Suppressor macrophage treated with lipopolysaccharide for 1 hour (primary cell): Measurements from ENCODE around the gene OPN1MW.
"Not testable (repeated sequence)": the region's sequence is repeated elsewhere in the genome, so short reads cannot be mapped to it uniquely, and the experiment has no call there.

Experiments
- DNase-seq, 3 donors: peaks; one replicate each; pipeline ENCODE4 v3.0.0-alpha.2; 2020 to 2022

The OPN1MW gene

DNA sequence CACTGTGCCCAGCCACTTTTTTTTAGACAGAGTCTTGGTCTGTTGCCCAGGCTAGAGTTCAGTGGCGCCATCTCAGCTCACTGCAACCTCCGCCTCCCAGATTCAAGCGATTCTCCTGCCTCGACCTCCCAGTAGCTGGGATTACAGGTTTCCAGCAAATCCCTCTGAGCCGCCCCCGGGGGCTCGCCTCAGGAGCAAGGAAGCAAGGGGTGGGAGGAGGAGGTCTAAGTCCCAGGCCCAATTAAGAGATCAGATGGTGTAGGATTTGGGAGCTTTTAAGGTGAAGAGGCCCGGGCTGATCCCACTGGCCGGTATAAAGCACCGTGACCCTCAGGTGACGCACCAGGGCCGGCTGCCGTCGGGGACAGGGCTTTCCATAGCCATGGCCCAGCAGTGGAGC is at the start of gene OPN1MW:
TSS of gene OPN1MW (plus strand) at position 301 of the 400 bp plus-strand sequence. CDS start at position 383, 82 bp downstream.
- DNase-seq = not testable (repeated sequence)

DNA sequence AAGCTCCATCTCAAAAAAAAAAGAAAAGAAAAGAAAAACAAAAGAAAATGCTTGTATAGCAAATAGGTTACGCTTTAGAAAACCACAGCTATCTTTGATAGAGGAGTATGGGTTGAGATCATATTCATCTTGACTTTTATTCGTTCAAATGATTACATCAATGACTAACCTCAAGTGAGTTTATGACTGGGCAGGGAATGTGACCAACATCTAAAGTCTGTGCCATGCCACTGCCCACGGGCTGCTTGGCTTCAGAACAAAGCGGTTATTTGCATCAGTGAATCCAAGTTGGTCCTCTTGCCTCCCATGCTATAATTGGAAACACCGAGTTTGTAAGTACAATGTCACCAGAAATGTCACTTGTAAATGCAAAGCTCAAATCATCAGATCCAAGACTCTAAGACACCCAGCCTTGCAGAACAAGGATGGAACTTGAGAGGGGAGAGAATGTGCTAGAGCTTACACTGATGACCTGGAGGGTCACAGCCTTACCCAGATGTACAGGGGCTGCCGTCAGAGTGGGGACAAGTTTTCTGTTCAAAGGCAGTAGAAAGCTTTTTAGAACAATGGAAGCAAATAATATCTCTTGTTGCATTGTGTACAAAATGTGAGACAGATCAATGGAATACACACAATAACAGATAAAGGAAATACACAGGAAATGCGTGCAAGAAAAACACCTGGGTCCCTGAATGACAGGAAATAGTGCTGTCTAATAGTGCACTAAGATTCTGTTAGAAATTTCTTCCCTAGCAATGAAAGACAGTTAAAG is 46.8 kb upstream of the OPN1MW start:
- DNase-seq = peak; percentile 15 to 36 (median 21)

DNA sequence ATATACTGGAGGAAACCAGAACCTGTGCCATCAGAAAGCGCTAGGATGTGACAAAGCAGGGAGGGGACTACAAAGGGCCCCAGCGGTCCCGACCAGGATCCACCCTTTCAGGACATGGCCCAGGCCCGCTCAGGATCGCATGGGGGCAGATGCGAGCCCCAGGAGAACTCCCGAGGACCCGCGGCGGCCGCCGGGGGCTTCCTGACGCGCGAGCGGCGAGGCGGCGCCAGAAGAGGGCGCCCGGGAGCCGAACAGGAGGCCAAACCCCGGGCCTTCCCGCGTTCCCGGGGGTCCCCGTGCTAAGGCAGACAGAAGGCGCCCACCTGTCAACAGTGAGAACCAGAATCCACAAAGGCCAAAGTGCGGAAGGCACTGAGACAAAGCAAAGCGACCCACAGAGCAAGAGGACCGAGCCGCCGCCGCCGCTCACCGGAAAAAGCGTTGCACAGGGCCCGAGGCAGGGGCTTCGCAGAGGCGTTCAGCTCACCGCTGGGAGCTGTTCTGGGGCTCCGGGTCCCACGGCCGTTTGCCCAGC is 45.7 kb upstream of the OPN1MW start:
- peak; percentile 68 to 88 (median 75) for DNase-seq

DNA sequence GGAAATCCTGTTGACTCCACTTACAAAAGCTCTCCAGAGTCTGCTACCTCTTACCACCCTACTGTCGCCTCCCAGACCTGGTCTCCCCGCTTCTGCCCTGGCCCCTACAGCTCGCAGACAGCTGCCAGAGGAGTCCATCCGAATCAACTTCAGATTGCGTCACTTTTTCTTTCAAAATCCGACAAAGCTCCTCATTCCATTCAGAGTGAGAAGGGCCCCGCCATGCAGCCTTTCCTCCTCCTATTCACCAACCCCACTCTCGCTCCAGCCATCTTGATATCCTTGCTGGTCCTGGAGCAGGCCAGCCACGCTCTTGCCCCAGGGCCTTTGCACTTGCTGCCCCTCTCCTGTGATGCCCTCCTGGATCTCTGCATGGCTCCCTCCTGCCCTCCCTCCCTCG is 43.5 kb upstream of the OPN1MW start:
- DNase-seq = no peak

DNA sequence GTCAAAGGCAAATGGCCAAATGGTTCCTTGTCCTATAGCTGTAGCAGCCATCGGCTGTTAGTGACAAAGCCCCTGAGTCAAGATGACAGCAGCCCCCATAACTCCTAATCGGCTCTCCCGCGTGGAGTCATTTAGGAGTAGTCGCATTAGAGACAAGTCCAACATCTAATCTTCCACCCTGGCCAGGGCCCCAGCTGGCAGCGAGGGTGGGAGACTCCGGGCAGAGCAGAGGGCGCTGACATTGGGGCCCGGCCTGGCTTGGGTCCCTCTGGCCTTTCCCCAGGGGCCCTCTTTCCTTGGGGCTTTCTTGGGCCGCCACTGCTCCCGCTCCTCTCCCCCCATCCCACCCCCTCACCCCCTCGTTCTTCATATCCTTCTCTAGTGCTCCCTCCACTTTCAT is 42.2 kb upstream of the OPN1MW start:
- DNase-seq = no peak

DNA sequence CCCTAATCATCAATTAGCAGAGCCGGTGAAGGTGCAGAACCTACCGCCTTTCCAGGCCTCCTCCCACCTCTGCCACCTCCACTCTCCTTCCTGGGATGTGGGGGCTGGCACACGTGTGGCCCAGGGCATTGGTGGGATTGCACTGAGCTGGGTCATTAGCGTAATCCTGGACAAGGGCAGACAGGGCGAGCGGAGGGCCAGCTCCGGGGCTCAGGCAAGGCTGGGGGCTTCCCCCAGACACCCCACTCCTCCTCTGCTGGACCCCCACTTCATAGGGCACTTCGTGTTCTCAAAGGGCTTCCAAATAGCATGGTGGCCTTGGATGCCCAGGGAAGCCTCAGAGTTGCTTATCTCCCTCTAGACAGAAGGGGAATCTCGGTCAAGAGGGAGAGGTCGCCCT is 41.7 kb upstream of the OPN1MW start:
- DNase-seq = no peak

DNA sequence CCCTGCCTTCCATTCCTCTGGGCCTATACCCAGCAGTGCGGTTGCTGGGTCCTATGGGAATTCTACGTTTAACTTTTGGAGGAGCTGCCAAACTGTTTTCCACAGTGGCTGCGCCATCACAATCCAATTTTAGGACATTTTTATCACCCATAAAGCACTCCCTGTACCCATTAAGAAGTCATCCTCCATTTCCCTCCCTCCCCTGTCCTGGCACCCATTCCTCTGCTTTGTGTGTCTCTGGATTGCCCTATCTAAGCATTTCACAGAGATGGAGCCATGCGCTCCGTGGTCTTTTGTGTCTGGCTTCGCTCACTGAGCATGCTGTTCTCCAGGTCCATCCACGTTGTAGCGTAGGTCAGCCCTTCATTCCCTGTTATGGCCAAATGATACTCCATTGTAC is 40.0 kb upstream of the OPN1MW start:
- DNase-seq = no peak

DNA sequence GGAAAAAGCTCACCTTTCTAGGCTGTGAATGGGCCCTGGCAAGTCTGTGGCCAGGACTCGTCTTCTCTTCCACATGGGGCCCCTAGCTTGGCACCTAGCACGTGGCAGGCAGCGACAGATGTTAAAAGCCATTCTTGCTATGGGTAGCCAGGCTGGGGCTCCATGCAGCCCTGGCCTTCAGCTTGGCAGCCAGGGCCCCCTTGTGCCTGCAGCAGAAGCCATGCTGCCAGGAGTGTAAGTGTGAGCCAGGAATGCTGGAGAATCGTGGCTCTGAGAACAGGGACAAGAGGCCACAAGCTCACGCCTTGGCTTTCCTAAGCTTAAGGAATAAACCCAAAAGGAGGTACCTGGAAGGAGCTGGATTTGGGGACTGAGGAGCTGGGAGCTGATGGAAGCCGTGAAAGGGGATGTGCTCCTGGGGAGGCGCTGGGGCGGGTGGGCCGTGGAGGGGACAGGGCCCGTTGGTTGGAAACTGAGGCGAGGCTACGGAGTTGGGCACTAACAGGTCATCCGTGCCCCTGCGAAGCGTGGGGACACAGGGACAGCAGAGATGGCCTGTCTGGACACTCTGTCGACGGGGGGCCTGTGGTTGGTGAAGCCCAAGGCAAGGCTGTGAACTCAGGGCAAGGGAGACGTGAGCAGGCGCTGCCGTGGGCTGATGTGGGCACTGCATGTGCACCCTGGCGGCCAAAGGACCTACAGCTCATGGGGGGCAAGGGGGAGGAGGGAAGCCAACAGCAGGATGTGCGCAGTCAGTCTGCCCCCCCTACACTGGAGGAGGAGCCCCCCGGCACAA is 39.2 kb upstream of the OPN1MW start:
- DNase-seq = no peak

DNA sequence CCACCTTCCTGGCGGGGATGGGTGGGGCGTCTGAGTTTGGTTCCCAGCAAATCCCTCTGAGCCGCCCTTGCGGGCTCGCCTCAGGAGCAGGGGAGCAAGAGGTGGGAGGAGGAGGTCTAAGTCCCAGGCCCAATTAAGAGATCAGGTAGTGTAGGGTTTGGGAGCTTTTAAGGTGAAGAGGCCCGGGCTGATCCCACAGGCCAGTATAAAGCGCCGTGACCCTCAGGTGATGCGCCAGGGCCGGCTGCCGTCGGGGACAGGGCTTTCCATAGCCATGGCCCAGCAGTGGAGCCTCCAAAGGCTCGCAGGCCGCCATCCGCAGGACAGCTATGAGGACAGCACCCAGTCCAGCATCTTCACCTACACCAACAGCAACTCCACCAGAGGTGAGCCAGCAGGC is 38.4 kb upstream of the OPN1MW start, which contains the start of gene OPN1LW:
TSS of gene OPN1LW (plus strand) at position 234 of the 400 bp plus-strand sequence. CDS start at position 275, 41 bp downstream.
- not testable (repeated sequence) for DNase-seq

DNA sequence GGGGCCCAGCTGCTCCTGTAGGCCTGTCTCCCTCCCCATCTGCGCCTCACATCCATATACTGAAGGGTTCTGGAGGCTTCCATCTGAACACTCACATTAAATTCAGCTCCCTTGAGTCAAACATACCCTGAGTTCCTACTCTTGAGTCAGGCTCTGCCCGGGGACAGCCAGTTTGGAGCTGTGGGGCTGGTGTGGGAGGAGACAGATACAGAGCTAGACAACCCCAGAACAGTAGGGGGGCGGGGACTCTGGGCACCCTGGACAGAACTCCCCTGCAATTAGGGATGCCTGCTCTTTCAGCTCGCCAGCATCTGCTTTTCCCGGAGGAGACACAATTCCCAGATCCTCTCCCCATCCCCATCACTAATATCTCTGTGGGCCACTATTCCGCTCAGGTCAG is 31.4 kb upstream of the OPN1MW start:
- DNase-seq = not testable (repeated sequence)

DNA sequence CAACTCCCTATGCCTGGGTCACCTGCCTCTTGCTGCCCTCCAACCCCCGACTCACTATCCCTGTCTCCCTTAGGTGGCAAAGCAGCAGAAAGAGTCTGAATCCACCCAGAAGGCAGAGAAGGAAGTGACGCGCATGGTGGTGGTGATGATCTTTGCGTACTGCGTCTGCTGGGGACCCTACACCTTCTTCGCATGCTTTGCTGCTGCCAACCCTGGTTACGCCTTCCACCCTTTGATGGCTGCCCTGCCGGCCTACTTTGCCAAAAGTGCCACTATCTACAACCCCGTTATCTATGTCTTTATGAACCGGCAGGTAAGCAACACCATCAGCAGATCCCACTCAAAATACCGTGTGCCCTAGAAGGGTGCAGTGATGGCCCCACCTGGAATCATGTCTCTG is 26.2 kb upstream of the OPN1MW start:
- DNase-seq = not testable (repeated sequence)

DNA sequence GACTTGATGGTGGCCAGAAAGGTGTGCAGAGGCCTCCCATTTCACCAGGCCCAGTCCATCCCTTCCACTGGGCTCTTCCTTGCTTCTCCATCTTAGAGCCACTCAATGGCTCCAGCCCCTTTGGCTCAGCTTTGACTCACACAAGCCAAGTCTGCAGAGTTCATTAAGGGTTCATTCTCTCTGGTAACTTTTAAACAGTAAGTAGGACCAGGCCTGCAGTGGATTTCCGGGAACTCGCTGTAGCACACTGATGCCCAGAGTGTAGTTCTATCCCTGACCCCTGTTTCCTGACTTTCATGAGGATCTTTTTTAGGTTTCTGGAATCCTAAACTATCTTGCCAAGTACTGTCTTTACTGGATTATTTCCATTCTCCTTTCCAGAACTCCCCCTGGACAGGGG is 25.2 kb upstream of the OPN1MW start:
- not testable (repeated sequence) for DNase-seq

DNA sequence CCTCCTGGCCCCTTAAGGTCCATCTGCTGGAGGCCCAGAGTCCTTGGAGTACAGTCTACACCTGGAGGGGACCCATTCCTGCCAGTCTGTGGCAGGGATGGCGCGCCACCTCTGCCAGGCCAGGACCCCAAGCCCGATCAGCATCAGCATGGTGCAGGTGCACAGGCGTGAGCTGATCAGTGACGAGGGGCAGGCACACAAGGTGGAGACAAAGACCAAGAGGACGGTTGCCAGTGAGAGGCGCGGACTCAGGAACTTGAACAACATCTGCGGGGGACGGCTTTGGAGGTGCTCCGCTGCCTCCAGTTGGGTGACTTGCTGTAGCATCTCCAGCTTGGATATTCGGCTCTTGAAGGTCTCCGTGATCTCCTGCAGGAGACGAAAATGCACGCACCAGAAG is 23.1 kb upstream of the OPN1MW start:
- DNase-seq = not testable (repeated sequence)

DNA sequence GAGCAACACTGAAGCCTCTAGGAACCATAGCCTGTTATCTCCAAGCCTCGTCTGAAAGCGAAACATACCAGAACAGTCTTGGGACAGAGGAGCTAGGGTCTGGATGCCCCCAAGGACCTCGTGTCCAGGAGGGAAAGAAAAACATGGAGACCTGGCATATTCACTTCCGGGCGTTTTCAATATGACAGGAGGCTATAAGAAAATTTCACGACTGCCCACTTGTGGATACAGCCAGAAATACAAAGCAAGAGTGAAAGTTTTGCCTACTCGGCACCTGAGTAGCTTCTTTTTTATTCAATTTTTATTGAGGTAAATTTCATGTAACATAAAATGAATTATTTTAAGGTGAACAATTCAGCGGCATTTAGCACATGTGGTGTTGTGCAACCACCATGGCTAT is 17.5 kb upstream of the OPN1MW start:
- DNase-seq = not testable (repeated sequence)

DNA sequence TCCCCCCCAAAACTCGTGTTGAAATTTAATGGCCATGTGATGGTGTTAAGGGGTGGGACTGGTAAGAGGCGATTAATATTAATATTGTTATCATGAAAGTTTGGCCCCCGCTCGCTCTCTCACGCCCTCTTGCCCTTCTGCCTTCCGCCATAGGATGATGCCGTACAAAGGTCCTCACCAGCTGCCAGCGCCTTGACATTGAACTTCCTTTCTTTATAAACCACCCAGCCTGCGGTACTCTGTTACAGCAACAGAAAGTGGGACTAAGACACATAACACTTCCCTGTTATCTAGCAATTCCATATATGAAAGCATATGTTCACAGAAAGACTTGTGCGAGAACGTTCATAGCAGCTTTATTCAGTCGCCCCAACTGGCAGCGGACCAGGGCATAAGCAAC is 14.0 kb upstream of the OPN1MW start:
- not testable (repeated sequence) for DNase-seq

DNA sequence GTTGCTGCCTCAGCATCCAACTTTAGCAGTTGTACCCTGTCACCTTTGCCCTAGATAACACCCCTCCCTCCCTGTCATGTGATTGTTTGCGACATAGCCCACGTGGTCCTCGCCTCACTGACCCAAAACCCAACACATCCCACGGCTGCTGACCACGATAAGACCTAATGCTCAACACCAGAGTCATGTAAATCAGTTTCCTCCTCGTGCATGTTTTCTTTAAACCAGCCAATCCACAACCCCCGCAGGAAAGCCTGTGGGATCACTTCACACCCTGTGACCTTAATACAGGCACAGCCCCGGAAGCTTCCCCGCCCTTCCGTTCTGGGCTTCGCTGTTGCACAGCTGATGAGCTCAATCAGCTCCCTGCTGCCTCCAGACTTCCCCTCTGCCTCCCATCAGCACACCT is 9.9 kb upstream of the OPN1MW start:
- DNase-seq = not testable (repeated sequence)

DNA sequence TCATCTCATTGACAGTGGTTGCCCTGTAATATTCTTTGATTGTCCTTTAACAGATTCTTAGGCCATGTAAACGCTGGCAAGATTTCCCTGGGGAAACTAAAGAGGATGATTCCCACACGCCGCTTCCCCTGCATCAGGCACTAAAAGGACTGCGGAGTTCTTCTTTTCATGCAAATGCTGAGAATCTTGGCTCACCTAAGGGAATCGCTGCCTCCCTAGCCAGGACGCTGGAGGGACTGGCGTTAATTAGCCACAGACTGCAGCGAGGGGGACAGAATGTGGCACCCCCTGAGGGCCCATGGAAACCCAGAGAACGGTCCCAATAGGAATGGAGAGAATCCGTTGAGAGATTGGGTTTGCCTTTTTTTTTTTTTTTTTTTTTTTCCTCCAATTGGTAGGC is 8.0 kb upstream of the OPN1MW start:
- not testable (repeated sequence) for DNase-seq

DNA sequence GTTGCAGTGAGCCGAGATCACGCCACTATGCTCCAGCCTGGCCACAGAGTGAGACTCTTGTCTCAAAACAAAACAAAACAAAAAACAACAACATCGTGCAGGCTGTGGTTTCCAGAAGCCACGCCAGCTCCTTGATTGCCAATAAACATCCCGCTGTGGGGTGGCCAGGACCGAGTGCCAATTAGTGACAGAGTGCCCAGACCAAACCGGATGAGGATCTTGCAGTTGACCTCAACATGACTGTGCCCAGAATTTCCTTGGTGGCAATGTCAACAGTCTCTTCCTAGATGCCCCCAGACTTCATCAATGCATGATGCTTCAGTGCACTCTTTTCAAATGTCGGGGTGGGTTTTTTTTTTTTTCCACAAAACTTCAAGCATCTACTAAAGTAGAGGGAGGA is 1.4 kb downstream of the OPN1MW start:
- DNase-seq = not testable (repeated sequence)

DNA sequence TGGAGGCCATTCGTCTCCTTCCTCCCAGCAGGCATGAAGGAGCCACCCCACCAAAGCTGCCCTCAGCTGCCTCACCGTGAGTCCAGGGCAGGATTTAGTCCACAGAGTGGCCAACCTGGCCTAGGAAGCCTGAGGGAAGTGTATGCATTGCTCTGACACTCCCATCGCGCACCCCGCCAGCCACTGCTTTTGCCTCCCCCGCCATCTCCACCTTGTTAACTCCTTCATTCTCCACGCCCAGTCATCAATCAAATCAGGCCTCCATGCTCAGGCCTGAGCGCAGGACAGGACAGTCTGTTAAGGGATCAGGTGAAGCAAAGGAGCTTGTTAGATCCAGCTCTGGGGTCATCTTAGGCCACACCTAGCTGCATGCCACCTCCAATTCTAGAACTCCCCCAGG is 10.4 kb downstream of the OPN1MW start:
- DNase-seq = not testable (repeated sequence)

DNA sequence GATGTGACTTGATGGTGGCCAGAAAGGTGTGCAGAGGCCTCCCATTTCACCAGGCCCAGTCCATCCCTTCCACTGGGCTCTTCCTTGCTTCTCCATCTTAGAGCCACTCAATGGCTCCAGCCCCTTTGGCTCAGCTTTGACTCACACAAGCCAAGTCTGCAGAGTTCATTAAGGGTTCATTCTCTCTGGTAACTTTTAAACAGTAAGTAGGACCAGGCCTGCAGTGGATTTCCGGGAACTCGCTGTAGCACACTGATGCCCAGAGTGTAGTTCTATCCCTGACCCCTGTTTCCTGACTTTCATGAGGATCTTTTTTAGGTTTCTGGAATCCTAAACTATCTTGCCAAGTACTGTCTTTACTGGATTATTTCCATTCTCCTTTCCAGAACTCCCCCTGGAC is 11.9 kb downstream of the OPN1MW start:
- not testable (repeated sequence) for DNase-seq

DNA sequence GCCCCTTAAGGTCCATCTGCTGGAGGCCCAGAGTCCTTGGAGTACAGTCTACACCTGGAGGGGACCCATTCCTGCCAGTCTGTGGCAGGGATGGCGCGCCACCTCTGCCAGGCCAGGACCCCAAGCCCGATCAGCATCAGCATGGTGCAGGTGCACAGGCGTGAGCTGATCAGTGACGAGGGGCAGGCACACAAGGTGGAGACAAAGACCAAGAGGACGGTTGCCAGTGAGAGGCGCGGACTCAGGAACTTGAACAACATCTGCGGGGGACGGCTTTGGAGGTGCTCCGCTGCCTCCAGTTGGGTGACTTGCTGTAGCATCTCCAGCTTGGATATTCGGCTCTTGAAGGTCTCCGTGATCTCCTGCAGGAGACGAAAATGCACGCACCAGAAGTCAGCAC is 14.1 kb downstream of the OPN1MW start:
- not testable (repeated sequence) for DNase-seq

DNA sequence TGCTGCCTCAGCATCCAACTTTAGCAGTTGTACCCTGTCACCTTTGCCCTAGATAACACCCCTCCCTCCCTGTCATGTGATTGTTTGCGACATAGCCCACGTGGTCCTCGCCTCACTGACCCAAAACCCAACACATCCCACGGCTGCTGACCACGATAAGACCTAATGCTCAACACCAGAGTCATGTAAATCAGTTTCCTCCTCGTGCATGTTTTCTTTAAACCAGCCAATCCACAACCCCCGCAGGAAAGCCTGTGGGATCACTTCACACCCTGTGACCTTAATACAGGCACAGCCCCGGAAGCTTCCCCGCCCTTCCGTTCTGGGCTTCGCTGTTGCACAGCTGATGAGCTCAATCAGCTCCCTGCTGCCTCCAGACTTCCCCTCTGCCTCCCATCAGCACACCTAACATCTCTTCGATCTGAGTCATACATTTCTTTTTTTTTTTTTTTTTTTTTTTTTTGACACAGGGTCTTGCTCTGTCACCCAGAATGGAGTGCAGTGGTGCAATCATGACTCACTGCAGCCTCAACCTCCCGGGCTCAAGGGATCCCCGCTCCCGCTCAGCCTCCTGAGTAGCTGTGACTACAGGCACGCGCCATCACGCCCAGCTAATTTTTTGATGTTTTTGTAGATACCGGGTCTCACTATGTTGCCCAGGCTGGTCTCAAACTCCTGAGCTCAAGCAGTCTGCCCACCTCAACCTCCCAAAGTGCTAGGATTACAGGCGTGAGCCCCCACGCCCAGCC is 27.4 kb downstream of the OPN1MW start:
- DNase-seq = not testable (repeated sequence)

DNA sequence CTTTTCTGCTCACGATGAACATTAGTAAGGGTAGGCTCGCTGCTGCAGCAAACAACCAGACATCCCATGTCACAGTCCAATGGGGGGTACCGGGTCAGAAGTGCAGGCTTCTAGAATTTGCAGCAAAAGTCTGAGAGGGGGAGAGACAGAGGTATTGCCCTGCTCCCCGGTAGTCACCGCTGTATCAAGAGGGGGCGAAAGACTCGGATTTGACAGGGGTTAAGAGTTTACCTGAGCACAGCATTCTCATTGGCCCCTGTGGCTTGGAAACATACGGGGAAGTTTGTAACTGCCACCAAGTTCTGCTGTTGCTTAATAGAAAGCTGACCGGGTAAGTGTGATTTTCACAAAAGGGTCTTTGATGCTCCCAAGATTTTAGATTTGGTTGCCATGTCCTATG is 28.7 kb downstream of the OPN1MW start:
- not testable (repeated sequence) for DNase-seq
